HL-60 (cell line): ENCODE measurements around the gene FBLL1.

Experiments
- DNase-seq, 2 experiments: peaks; one replicate each; pipeline ENCODE4 v3.0.0-alpha.2; 2010 to 2020; ENCODE audit warnings: low read depth in 1 of 2, low spot score in 1 of 2
- H3K27ac ChIP-seq: fragments of 250-450 bp; sonication (Bioruptor Pico); replicated peaks from 2 replicates; pipeline ENCODE4 v1.5.1; 2020; ENCODE audit warnings: mild to moderate bottlenecking, moderate library complexity
- H3K27me3 ChIP-seq: fragments of 250-450 bp; sonication (Bioruptor Pico); 2 replicates; pipeline ENCODE4 v1.5.1; 2021; ENCODE audit warnings: mild to moderate bottlenecking, moderate library complexity; ENCODE audit not compliant: insufficient read depth, poor library complexity, severe bottlenecking
- H3K4me3 ChIP-seq: replicated peaks from 2 replicates; pipeline ENCODE4 v1.5.1; 2011; ENCODE audit warnings: mild to moderate bottlenecking, control low read depth, low read length; ENCODE audit not compliant: insufficient read depth
- GABPA ChIP-seq: IDR thresholded peaks from 2 replicates; pipeline ENCODE4 v1.6.1; 2012; ENCODE audit warnings: low read depth
- POLR2AphosphoS5 ChIP-seq: IDR thresholded peaks from 2 replicates; pipeline ENCODE4 v1.6.1; 2012; ENCODE audit warnings: low read depth
- SPI1 ChIP-seq: IDR thresholded peaks from 2 replicates; pipeline ENCODE4 v1.6.1; 2012; ENCODE audit warnings: low read depth, mild to moderate bottlenecking, borderline replicate concordance
- TF ChIP-seq, protein P1 (sequence below): IDR thresholded peaks from one replicate; pipeline ENCODE4 v1.5.1; 2011; ENCODE audit warnings: low read length, control low read depth, inconsistent platforms; ENCODE audit not compliant: insufficient read depth
- TF ChIP-seq, protein P2 (sequence below): IDR thresholded peaks from 2 replicates; pipeline ENCODE4 v1.6.1; 2012; ENCODE audit warnings: low read depth; ENCODE audit not compliant: insufficient replicate concordance

FBLL1 gene

DNA sequence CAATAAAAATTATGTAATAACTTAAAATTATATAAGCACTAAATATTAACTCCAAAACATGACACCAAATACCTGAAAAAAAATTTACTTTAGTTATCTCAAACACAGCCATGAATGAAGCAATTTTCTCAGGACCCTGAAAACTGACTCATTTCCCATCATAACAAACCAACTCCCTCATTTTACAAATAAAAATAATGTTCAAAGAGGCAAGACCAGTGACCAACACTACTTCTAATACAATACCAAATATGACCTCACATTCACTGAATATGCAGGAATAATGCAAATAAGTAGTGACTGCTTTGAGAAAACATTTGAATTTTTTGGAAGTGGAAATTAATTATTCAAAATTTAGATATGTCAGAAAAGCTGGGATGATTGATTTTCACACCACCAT, 21.6 kb downstream of the FBLL1 start:
- Histone ChIP-seq H3K27ac (no peak overlapping the region), H3K4me3 (no peak overlapping the region), H3K27me3 (no peaks in the 10 kb centered on the region)
- DNase-seq = no peak
- TF ChIP-seq, protein P1, sequence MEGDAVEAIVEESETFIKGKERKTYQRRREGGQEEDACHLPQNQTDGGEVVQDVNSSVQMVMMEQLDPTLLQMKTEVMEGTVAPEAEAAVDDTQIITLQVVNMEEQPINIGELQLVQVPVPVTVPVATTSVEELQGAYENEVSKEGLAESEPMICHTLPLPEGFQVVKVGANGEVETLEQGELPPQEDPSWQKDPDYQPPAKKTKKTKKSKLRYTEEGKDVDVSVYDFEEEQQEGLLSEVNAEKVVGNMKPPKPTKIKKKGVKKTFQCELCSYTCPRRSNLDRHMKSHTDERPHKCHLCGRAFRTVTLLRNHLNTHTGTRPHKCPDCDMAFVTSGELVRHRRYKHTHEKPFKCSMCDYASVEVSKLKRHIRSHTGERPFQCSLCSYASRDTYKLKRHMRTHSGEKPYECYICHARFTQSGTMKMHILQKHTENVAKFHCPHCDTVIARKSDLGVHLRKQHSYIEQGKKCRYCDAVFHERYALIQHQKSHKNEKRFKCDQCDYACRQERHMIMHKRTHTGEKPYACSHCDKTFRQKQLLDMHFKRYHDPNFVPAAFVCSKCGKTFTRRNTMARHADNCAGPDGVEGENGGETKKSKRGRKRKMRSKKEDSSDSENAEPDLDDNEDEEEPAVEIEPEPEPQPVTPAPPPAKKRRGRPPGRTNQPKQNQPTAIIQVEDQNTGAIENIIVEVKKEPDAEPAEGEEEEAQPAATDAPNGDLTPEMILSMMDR = no peak
- TF ChIP-seq, protein P2, sequence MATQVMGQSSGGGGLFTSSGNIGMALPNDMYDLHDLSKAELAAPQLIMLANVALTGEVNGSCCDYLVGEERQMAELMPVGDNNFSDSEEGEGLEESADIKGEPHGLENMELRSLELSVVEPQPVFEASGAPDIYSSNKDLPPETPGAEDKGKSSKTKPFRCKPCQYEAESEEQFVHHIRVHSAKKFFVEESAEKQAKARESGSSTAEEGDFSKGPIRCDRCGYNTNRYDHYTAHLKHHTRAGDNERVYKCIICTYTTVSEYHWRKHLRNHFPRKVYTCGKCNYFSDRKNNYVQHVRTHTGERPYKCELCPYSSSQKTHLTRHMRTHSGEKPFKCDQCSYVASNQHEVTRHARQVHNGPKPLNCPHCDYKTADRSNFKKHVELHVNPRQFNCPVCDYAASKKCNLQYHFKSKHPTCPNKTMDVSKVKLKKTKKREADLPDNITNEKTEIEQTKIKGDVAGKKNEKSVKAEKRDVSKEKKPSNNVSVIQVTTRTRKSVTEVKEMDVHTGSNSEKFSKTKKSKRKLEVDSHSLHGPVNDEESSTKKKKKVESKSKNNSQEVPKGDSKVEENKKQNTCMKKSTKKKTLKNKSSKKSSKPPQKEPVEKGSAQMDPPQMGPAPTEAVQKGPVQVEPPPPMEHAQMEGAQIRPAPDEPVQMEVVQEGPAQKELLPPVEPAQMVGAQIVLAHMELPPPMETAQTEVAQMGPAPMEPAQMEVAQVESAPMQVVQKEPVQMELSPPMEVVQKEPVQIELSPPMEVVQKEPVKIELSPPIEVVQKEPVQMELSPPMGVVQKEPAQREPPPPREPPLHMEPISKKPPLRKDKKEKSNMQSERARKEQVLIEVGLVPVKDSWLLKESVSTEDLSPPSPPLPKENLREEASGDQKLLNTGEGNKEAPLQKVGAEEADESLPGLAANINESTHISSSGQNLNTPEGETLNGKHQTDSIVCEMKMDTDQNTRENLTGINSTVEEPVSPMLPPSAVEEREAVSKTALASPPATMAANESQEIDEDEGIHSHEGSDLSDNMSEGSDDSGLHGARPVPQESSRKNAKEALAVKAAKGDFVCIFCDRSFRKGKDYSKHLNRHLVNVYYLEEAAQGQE = no peak
- no peak for TF ChIP-seq GABPA
- no peak for TF ChIP-seq SPI1
- TF ChIP-seq POLR2AphosphoS5 = no peak

DNA sequence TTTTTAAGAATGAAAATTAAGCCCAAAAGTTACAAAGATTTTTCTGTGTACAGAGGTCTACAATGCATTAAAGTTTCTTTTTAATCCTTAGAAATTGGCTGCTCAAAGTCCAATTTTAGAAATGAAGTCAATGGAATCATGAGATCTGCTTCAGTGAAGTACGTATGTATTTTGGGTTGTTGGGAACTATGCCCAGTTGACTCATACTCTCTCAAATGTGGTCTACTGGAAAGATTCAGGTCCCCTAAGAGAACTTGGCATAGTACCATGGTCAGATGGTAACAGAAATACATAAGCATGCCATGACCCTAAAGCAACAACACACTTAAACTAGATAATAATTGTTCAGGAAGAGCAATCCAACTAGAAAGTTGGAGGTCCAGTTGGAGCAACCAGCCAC, 23.0 kb downstream of the FBLL1 start:
- TF ChIP-seq GABPA = no peak
- Histone ChIP-seq H3K4me3 (no peak overlapping the region), H3K27me3 (no peaks in the 10 kb centered on the region), H3K27ac (no peak overlapping the region)
- DNase-seq = no peak

DNA sequence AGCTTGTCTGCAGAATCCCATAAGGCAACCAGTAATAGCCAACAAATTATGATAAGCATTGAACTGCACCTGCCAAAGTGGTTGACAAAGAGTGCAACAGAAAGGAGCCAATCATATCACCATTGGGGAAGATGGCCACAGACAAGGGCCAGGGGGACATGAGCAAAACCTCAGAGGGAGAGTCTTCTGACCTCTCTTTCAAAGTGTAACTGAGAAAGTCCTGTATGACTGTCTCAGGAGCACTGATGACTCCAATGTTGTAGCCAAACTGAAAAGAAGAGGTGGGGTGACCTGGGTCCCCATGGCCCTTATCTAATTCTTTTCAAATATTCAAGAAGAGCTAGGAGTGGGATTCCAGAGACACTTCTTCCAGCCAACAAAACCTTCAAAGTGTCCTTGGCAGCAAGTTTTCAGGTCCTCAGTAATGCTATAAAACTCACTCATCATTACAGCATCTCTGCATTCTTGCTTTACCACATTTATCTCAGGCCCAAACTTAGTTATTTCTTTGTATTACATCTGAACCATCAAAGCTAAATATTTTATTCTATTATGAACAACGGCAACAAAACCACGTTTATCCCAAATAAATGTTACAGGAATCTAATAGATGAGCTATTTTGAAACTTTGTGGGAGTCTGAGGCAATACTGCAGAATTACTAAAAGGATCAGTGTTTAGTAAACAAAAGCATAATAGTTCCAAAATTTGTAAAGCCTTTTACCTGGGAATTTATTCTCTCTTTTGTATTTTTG, 24.4 kb downstream of the FBLL1 start:
- DNase-seq = no peak
- H3K27me3 ChIP-seq = no peaks in the 10 kb centered on the region
- no peak overlapping the region for H3K4me3 ChIP-seq
- TF ChIP-seq, protein P2 = no peak
- TF ChIP-seq, protein P1 = no peak
- no peak for TF ChIP-seq SPI1
- TF ChIP-seq GABPA = no peak
- no peak for TF ChIP-seq POLR2AphosphoS5
- no peak overlapping the region for H3K27ac ChIP-seq

DNA sequence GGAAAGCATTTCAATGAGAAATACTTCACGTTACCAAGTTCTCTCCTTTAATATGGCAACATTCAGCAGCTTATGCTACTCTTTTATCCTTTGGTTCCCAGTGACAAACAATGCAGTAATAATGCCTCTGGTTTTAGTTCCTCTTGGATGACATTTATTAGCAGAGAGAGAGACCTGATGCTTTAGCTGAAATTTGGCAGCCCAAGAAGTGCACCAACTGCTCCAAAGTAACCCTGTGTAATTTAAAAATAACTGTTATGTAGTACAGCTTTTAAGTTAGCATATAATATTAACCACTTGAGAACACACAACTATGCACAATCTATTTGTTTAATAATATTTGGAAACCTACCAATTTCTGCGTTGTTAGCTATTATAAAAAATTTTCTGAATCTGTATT, 28.3 kb downstream of the FBLL1 start:
- H3K4me3 ChIP-seq = no peak overlapping the region
- no peaks in the 10 kb centered on the region for H3K27me3 ChIP-seq
- TF ChIP-seq, protein P2 = no peak
- TF ChIP-seq GABPA = no peak
- no peak for TF ChIP-seq POLR2AphosphoS5
- TF ChIP-seq, protein P1 = no peak
- no peak for TF ChIP-seq SPI1
- no peak for DNase-seq
- H3K27ac ChIP-seq = no peak overlapping the region
